PFSK-1 (cell line): ENCODE measurements around the gene RTN4RL1.

Source experiments
- FOXP2 ChIP-seq: optimal IDR thresholded peaks from 2 replicates; pipeline ENCODE3; 2011; ENCODE audit warnings: borderline replicate concordance, control low read depth, inconsistent platforms; ENCODE audit not compliant: insufficient read depth; ENCODE audit errors: extremely low read length, extremely low read depth
- POLR2AphosphoS5 ChIP-seq: IDR thresholded peaks from 2 replicates; pipeline ENCODE4 v1.6.1; 2012; ENCODE audit warnings: low read depth, mild to moderate bottlenecking, control low read depth, low read length, moderate library complexity
- SIN3A ChIP-seq: IDR thresholded peaks from 2 replicates; pipeline ENCODE4 v1.6.1; 2012; ENCODE audit warnings: mild to moderate bottlenecking, low read length, moderate library complexity, borderline replicate concordance; ENCODE audit not compliant: insufficient read depth
- TAF1 ChIP-seq: IDR thresholded peaks from 2 replicates; pipeline ENCODE4 v1.6.1; 2012; ENCODE audit warnings: low read length, control low read depth, borderline replicate concordance; ENCODE audit not compliant: insufficient read depth
- TF ChIP-seq, protein P1 (sequence below), 2 experiments: IDR thresholded peaks; 2 replicates each; pipeline versions ENCODE4 v1.6.1 to v1.8.0; 2011 to 2012; ENCODE audit warnings: low read depth in 2 of 2, low read length in 2 of 2, control low read depth in 1 of 2, inconsistent platforms in 1 of 2, mild to moderate bottlenecking in 1 of 2, moderate library complexity in 1 of 2; ENCODE audit not compliant: insufficient read depth in 1 of 2

The RTN4RL1 gene

DNA sequence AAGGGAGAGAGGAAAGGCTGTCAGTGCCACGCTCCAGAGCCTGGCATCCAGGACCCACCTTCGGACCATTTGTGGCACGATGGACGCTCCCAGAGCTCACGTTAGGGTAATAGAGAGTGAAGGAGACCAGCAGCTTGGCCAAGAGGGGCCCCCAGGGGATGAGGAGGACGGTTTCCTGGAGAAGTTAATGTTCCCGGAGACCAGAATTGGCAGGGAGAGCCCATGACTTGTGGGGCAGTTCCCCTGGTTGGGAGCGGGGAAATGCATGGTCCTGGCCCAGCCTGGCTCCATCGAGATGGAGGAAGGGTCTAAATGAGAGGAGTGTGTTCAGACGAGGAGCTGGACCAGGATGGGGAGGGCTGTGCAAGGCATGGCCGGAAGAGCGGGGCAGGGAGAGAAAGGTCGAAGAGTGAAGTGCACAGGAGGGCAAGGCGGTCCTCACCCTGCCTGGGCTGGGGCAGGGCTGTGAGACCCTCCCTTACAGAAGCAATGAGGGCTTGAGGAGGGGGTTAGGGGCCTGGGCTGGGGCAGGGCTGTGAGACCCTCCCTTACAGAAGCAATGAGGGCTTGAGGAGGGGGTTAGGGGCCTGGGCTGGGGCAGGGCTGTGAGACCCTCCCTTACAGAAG is 26.9 kb upstream of the RTN4RL1 start:
- TF ChIP-seq TAF1: no peak
- no peak for TF ChIP-seq SIN3A
- TF ChIP-seq POLR2AphosphoS5: no peak
- TF ChIP-seq FOXP2: no peak
- TF ChIP-seq, protein P1, sequence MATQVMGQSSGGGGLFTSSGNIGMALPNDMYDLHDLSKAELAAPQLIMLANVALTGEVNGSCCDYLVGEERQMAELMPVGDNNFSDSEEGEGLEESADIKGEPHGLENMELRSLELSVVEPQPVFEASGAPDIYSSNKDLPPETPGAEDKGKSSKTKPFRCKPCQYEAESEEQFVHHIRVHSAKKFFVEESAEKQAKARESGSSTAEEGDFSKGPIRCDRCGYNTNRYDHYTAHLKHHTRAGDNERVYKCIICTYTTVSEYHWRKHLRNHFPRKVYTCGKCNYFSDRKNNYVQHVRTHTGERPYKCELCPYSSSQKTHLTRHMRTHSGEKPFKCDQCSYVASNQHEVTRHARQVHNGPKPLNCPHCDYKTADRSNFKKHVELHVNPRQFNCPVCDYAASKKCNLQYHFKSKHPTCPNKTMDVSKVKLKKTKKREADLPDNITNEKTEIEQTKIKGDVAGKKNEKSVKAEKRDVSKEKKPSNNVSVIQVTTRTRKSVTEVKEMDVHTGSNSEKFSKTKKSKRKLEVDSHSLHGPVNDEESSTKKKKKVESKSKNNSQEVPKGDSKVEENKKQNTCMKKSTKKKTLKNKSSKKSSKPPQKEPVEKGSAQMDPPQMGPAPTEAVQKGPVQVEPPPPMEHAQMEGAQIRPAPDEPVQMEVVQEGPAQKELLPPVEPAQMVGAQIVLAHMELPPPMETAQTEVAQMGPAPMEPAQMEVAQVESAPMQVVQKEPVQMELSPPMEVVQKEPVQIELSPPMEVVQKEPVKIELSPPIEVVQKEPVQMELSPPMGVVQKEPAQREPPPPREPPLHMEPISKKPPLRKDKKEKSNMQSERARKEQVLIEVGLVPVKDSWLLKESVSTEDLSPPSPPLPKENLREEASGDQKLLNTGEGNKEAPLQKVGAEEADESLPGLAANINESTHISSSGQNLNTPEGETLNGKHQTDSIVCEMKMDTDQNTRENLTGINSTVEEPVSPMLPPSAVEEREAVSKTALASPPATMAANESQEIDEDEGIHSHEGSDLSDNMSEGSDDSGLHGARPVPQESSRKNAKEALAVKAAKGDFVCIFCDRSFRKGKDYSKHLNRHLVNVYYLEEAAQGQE (IDR thresholded peaks at IDR 0.05; ENCODE audit: insufficient read depth in 1 of 2, low read depth in 2 of 2, low read length in 2 of 2): no peak

DNA sequence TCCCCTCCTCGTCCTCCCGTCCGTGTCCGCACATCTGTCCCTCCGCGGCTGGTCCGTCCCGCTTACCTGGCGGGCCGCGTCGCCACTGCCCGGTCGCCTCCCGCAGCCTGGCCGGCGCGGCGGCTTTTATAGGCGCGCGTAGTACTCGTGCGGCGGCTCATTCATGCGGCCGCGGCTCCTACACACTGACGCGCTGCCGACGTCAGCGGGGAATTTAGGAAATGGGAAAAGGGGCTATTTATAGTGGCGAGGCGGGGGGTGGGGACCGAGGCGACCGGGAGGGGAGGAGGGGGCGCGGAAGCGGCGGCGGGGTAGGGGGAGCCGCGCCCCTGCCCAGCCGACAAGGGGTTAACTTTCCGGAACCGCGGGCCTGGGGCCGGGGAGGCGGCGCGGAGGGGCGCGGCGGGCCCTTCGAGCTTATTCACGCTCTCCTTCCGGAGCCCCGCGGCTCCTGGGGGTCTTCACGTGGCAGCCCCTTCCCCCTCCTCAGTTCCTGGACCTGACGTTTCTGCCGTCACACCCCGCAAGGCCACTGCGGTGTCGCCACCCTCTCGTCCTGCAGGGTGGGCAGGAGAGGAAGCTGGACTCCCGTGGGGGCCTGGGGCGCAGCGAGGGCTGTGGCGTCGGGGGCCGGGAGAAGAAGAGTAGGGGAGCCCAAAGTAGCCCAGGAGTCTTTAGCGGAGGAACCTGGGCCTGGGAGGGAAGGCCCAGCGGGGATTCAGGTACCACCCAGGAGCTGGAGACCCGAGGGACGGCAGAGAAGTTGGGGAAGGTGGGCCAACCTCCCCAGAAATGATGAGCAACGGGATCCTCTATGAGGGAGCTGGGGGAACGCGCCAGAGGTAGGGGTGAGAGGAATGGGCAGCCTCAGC is 26.2 kb upstream of the RTN4RL1 start:
- no peak for TF ChIP-seq POLR2AphosphoS5
- TF ChIP-seq SIN3A: no peak
- no peak for TF ChIP-seq TAF1
- TF ChIP-seq, protein P1 (IDR thresholded peaks at IDR 0.05; ENCODE audit: insufficient read depth in 1 of 2, low read depth in 2 of 2, low read length in 2 of 2): no peak
- TF ChIP-seq FOXP2: no peak

DNA sequence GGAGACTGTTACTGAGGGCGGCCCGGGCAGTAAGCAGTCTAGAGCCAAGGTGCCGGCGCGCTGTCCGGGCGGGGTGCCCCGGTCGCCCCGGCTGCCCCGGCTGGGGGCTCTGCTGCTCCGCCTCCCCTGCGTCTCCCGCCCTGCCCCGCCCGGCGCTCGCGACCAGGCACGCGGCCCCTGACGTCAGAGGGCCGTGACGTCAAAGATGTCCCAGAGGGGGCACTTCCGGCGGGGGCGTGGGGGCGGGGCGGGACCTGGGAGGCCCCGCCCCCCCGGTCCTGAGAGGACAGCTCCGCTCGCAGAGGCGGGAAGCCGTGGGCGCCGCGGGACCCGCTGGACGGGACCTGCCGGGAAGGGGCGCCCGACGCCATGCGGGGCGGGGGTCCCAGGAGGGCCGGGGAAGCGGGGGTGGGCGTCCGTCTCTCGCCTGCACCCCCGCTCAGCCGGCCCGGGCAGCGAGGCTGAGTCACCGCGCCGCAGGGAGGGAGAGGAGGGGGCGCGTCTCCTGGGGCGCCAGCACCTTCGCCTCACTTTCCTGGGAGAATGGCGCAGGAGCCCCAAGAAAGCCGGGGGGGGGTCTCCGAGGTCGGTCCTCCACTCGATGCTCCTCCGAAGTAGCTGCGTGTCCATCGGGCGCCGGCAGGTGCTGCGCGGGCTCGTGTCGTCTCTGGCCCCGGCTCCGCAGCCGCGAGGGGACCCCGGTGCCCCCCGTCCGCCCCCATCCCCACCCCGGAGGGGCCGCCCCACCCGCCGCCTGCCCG is 25.3 kb upstream of the RTN4RL1 start:
- TF ChIP-seq, protein P1 (IDR thresholded peaks at IDR 0.05; ENCODE audit: insufficient read depth in 1 of 2, low read depth in 2 of 2, low read length in 2 of 2): peak; percentile 69 to 76; a peak in 2 of 4 replicates
- TF ChIP-seq SIN3A (no peak), TAF1 (no peak)

DNA sequence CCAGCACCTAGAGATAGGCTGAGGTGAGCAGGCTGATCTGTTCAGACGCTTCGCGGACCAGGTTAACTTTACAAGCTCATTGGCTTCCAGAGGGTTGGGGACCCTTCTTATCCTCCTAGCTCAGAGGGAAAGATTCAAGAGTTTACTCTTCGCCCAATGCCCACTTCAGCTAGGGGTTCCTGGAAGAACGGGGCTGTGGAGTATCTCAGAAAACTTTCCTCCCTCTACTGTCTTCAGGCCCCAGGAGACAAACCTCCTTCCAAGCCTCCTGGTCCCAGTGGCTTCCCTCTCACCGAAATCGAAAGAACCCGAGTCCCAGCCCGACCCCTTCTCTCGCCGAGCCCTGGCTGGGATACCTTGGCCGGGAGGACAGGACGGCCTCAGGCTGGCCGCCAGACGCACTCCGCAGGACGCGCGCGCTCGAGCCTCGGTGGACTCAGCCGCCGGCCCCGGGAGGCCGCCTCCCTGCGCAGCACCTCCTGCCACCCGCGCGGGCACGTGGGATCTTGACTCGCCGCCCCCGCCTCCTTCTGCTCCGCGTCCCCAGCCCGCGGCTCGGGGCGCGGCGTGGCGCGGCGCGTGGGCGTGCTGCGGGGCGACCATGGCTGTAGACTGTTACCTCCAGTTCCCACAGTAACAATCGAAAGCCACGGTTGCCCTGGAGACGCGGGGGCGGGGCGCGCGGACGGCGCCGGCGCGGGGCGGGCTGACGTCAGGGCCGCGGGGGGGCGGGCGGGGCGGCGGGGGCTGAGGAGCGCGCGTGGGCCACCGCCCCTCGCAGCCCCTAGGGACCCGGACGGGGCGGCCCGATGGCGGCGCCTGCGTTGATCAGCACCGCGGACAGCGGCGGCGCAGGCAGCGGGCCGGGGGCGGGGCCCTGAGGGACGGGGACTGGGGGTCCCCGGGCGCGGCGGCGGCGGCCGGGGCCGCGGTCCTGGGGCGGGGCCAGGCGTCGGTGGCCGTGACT is 24.5 kb upstream of the RTN4RL1 start:
- TF ChIP-seq, protein P1 (IDR thresholded peaks at IDR 0.05; ENCODE audit: insufficient read depth in 1 of 2, low read depth in 2 of 2, low read length in 2 of 2): peak; percentile 91 to 94
- TF ChIP-seq POLR2AphosphoS5 (no peak), SIN3A (peak; percentile 90), FOXP2 (no peak)
